Stimulated activated CD8-positive, alpha-beta memory T cell treated with anti-CD3 and anti-CD28 coated beads, Interleukin-4, amount 100 ng/mL, for 48 hours (primary cell): ENCODE data around the gene MMP1.
"Not testable (repeated sequence)": the region's sequence is repeated elsewhere in the genome, so short reads cannot be mapped to it uniquely, and the experiment has no call there.

ENCODE experiments used
- DNase-seq: peaks from one replicate; pipeline ENCODE4 v3.0.0-alpha.2; 2020

The MMP1 gene

GRCh38 chr11:102757823-102758549, 40.0 kb downstream of the MMP1 start:
- DNase-seq = no peak

GRCh38 chr11:102753267-102753666, 44.7 kb downstream of the MMP1 start:
- no peak for DNase-seq

- DNase-seq = no peak
Observed at GRCh38 chr11:102751673-102752072, 46.3 kb downstream of the MMP1 start.

DNA sequence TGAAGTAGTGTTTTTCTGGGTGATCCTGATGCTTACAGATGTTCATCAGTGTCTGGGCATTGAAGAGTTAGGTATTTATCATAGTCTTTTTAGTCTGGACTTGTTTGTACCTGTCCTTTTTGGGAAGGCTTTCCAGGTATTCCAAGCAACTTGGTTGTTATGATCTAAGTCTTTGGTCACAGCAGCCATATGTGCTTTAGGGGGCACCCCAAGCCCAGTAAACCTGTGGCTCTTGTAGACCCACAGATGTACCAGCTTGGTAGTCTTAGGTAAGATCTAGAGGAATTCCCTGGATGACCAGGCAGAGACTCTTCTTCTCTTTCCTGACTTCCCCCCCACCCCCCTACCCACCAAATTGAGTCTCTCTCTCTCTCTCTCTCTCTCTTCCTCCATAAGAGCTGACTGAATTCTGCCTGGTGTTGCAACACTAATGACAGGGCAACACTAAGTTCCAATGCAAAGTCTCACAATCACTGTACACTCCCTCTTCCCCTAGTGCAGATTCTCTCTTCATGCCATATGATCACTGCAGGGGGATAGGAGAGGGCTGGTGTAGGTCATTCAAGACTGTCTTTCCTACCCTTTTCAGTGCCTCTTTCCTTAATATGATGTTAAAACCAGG, 48.7 kb downstream of the MMP1 start:
- DNase-seq = no peak

DNA sequence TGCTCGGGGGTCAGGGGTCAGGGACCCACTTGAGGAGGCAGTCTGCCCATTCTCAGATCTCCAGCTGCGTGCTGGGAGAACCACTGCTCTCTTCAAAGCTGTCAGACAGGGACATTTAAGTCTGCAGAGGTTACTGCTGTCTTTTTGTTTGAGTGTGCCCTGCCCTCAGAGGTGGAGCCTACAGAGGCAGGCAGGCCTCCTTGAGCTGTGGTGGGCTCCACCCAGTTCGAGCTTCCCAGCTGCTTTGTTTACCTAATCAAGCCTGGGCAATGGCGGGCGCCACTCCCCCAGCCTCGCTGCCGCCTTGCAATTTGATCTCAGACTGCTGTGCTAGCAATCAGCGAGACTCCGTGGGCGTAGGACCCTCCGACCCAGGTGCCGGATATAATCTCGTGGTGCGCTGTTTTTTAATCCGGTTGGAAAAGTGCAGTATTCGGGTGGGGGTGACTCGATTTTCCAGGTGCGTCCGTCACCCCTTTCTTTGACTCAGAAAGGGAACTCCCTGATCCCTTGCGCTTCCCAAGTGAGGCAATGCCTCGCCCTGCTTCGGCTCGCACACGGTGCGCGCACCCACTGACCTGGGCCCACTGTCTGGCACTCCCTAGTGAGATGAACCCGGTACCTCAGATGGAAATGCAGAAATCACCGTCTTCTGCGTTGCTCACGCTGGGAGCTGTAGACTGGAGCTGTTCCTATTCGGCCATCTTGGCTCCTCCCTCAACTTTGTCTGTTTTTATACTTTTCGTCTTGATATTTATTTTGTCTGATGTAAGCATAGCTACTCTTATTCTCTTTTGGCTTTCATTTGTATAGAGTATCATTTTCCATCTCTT, 51.0 kb downstream of the MMP1 start:
- DNase-seq = not testable (repeated sequence)
